NCI-H2171 treated with DMSO at 0.1 percent for 48 hours (cell line): ENCODE measurements around the gene GALNT17.
A peak's percentile ranks its signal among the peaks of the same experiment; 100 is the strongest.
"Not testable (repeated sequence)": the region's sequence is repeated elsewhere in the genome, so short reads cannot be mapped to it uniquely, and the experiment has no call there.

ENCODE experiments used
- DNase-seq: peaks from one replicate; lab custom pipeline; 2025; lab: John Stamatoyannopoulos, UW

Gene GALNT17

DNA sequence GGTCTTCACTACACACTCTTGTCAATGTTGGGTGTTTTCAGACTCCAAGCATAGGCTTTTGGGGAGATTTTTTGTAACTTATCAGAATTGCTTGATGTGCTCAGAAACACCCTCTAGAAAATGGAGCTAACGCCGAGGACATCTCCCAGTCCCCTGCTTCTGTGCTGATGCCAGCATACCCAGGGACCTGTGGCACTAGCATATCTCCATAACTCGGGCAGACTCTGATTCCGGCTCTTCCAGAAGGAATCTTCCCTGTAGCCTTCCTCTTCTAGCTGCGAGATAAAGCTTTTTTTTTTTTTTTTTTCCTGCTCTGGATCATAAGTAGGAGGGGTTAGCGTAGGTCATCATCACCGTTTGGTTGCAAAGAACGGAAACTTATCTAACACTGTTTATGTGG is 434.4 kb downstream of the GALNT17 start:
- DNase-seq = no peak

DNA sequence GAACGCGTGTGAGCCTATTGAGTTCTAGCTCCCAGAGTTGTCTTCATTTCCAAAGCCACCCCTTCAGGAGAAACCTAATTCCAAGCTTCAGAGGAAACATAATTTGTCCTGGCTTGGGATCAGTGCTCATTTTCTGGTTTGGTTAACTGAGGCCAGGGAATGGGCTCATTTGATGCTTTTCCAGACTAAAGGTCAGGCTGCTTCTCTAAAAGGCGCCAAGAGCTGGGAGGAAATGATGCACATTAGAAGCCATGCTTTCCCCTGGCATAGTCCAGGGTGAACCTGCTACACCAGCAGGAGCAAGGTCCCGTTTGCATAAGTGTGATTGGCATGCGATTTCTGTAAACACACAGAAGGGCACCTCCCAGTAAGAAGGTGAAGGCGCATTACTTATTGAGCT is 435.0 kb downstream of the GALNT17 start:
- no peak for DNase-seq

DNA sequence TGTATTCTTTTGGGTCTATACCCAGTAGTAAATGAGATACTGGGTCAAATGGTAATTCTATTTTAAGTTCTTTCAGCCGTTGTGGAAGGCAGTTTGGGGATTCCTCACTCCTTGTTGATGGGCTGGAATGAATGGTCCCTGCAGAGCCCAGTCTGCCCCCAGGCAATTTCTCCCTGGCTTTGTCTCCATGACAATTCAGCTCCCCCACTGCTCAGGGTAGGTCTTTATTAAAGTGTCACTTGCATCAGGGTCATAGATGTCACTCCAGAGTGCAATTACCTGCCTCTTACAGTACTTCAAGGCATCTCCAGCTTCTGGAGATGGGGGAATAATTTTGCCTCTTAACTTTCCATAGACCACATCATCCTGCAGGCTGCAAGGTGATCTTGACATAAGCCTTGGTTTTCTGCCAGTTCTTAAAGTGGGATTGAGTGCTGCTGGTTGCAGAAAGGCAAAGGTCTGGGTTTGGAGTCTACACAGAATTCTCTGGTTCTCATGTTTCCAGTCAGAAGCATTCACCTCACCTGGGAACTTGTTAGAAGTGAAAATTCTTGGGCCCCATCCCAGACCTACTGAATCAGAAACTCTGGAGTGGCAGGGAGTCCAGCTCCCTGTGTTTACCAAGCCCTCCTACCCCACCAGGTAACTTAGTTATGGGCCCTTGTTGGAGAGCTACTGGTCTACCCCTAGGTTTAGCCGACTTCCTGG is 442.4 kb downstream of the GALNT17 start:
- no peak for DNase-seq

- no peak for DNase-seq
Measured at GRCh38 chr7:71580027-71580426, 448.1 kb downstream of the GALNT17 start.

- no peak for DNase-seq
Measured at GRCh38 chr7:71584256-71584655, 452.3 kb downstream of the GALNT17 start.

DNA sequence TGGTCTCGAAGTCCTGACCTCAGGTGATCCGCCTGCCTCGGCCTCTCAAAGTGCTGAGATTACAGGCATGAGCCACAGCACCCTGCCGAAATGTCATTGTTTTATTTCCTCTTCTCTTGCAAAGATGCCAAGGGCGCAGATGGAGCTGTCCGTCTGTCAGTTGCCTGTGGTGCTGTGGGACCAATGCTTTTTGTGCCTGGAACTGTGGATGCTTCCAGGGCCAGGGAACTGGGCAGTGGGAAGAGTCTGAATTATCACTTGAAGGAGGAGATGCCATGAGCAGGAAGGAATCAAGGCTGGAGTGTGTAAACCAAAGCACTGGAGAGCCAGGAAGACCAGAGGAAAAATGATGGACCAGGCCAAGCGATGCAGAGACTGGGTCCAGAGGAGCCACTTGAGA is 459.9 kb downstream of the GALNT17 start:
- no peak for DNase-seq

DNA sequence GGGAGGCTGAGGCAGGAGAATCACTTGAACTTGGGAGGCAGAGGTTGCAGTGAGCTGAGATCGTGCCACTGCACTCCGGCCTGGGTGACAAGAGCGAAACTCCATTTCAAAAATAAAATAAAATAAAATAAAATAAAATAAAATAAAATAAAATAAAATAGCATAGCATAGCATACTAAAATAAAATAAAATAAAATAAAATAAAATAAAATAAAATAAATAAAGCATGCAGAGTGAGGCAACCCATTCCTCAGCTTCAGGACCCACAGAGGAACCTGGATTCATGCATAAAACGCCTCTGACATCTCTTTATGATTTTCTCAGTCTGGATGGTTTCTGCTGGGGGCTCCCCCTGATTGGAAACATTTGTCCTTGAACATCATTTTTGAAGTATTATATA is 460.4 kb downstream of the GALNT17 start:
- DNase-seq = not testable (repeated sequence)

DNA sequence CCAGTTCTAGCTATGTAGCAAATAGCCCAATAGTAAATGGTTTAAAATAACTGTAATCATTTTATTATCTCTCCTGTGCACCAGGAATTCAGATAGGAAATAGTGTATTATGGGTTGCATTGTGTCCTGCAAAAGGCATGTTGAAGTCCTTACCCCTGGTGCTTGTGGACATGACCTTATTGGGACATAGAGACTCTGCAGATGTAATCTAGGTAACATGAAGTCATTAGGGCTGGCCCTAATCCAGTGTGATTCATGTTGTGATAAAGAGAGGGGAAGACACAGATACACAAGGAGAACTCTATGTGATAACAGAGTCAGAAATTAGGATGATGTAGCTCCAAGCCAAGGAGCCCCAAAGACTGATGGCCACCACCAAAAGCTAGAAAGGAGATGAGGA is 462.8 kb downstream of the GALNT17 start:
- DNase-seq = no peak

DNA sequence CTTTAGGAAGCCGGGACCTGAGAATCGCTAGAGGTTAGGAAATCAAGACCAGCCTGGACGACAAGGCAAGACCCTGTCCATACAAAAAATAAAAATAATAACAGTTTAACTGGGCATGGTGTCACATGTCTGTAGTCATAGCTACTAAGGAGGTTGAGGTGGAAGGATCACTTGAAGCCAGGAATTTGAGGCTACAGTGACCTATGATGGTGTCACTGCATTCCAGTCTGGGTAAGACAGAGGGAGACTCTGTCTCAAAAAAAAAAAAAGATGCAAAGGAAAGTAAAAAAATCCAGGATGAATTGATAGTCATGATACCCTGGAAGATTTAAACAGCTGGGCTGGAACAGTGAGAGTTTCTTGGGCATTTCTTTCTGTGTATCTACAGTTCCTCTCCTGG is 463.2 kb downstream of the GALNT17 start:
- no peak for DNase-seq

DNA sequence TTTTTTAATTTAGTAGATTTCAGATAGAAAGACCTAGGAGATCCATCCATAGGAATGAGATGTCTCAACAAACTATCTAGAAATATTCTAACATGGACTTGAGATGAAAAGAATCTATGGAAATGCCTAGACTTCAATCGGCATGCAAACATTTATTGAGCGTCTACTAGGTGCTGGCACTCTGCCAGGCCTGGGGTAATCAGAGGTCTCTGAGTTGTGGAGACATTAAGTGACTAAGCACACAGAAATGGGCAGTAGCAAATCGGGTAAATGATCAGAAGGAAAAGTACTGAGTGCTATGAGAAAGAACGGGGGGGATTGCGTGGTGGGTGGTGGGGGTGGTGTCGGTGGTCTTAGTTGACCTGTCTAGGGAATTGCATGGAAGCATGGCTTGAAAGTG is 466.6 kb downstream of the GALNT17 start:
- no peak for DNase-seq

DNA sequence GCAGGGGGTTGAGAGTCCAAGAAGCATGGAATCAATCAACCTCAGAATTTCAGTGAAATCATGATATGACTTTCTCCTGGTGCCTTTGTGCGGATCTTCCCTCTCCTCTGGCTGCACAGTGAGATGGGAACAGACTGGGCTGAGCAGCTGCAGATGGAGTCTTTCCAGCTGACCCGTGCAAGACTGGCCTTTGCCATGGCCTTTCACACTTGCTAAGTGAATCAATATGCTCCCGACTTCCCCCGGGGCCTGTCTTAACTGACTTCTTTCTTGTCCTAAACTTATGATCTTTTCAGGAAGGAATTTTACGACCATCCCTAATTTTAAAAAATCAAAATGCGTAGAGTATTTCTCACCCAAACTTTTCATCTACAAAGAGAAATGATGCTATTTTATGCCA is 469.9 kb downstream of the GALNT17 start:
- DNase-seq = no peak

GRCh38 chr7:71604818-71605414 is 473.0 kb downstream of the GALNT17 start:
- no peak for DNase-seq

- DNase-seq = no peak
Measured at GRCh38 chr7:71611986-71612385, 480.0 kb downstream of the GALNT17 start.

DNA sequence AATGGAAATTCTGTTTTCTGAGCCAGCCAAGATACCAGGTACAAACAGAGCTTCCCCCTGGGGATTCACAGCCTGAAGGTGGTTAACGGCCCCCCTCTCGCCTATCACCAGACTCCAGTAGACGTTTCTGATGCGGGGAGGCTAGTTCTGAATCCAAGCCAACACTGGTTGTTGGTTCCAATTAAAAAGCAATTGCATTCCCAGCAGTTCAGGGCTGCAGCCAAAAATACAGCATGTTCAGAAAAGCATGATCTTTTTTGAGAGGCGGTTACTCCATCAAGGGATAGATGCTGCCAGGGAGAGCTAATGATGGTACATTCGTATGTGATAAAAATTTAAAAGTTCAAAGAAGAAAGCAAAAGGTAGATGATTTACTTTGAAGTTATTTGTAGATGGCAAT is 481.0 kb downstream of the GALNT17 start:
- peak; percentile 82 for DNase-seq

DNA sequence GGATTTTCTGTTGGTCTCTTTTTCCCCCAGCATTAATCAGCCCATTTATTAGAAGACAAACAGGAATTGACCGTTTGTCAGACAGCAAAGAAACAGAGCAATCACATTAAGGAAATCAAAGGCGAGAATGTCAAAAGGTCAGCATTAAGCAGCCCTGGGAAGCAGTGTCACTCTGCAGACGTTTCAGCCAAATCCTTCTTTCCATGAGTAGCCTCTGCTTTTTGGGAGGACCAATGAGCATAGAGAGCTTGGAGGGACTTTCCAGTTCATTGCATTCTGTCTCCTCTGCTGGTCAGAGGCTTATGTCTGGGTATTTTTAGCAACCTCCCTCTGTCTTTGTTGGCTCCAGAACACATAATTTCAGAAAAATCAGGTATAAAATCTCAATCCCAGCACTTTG is 481.4 kb downstream of the GALNT17 start:
- no peak for DNase-seq

DNA sequence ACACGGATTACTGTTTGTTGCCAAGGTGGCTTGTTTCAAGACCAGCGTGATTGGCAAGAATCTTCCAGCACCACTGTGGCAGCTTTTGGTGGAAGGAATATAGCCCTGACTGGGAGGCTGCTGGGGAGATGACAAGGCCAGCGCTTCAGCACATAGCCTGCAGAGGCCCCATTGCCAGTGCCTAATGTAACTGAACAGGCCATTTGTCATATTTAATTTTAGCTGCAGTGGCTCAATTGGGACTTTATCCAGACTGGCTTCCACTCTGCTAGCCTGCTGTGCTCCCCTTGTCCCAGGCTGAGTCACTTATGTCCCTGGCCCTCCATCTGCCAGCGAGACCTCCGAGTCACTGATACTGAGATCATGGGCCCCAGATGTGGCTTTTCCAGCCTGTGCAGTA is 483.1 kb downstream of the GALNT17 start:
- peak; percentile 87 for DNase-seq

- no peak for DNase-seq
Measured at GRCh38 chr7:71616217-71616616, 484.3 kb downstream of the GALNT17 start.

GRCh38 chr7:71618278-71618677 is 486.3 kb downstream of the GALNT17 start:
- DNase-seq = no peak

GRCh38 chr7:71625545-71625944 is 493.6 kb downstream of the GALNT17 start:
- DNase-seq = peak; percentile 84

DNA sequence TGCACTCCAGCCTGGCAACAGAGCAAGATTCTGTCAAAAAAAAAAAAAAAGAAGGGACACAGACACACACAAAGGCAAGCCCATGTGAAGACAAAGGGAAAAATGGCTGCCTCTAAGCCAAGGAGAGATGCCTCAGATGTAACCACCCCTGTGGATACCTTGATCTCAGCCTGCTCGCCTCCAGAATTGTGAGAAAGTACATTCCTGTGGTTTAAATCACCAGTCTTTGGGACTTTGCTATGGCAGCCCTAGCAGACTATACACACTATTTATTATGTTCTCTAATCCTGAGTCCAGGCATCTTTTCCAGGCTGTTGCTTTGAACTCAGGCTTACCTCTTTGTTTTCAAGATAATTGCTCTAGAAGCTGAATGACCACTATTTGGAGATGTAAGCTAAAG is 494.3 kb downstream of the GALNT17 start:
- DNase-seq = peak; percentile 45

DNA sequence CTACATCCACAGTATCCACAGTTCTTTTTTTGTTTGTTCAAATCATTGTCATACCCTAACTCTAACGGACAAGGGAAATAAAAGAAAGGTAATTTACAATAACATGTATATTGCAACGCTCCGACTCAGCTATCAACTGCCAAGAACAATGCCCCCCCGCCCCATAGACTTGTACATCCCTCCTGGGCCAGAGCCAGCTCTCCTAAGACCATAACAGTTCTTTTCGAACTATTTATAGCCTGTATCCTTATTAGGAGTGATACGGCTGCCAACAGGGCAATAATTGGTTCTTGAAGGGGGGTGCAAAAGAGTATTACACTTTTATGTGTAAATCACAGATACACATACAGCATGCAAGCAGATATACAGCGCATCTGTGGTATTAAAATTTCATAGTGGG is 495.7 kb downstream of the GALNT17 start:
- DNase-seq = no peak

DNA sequence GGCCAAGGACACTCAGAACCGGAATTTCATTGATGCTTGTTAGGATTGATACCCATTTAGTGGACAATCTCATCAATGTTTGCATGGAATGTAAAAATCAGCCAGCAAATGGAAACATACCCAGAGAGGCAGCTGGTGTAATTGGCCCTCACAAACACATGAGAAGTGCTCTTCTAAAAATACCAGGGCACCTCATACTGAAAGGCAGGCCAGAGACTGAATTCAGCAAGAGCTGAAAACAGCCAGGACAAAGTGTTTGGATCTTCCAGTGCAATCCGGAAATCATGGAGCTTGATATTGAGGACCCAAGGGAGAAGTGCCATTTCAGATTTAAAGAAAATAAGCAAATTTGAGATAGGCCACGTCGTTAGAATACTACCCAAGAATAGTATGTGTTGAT is 498.6 kb downstream of the GALNT17 start:
- no peak for DNase-seq

- peak; percentile 74 for DNase-seq
Measured at GRCh38 chr7:71633551-71634008, 501.6 kb downstream of the GALNT17 start.

GRCh38 chr7:71635849-71636248 is 503.9 kb downstream of the GALNT17 start:
- not testable (repeated sequence) for DNase-seq
